WTC11 (cell line): ENCODE data around the gene RRP1.

Source experiments
- GABPB1 ChIP-seq: sonication (generic); formaldehyde crosslinking; IDR thresholded peaks from 2 replicates; pipeline ENCODE4 v1.8.1; 2023; ENCODE audit warnings: mild to moderate bottlenecking, missing genetic modification reagents
- MXD4 ChIP-seq: fragments of 250-450 bp; sonication (Bioruptor Pico); IDR thresholded peaks from 2 replicates; pipeline ENCODE4 v1.8.0; 2021; ENCODE audit warnings: mild to moderate bottlenecking, moderate library complexity, borderline replicate concordance
- NR3C1 ChIP-seq: sonication (generic); formaldehyde crosslinking; conservative IDR thresholded peaks from 2 replicates; pipeline ENCODE4 v1.8.1; 2023; ENCODE audit warnings: low read depth, mild to moderate bottlenecking, missing genetic modification reagents
- ZNF416 ChIP-seq: fragments of 250-450 bp; sonication (Bioruptor Pico); IDR thresholded peaks from 2 replicates; pipeline ENCODE4 v1.9.0; 2021; ENCODE audit warnings: mild to moderate bottlenecking, inconsistent platforms
- TF ChIP-seq, protein P1 (sequence below): sonication (generic); formaldehyde crosslinking; IDR thresholded peaks from 2 replicates; pipeline ENCODE4 v1.8.1; 2023; ENCODE audit warnings: mild to moderate bottlenecking, moderate library complexity, missing genetic modification reagents
- TF ChIP-seq, protein P2 (sequence below): fragments of 200-600 bp; IDR thresholded peaks from 2 replicates; pipeline ENCODE4 v1.8.0; 2022; ENCODE audit warnings: antibody characterized with exemption
- TF ChIP-seq, protein P3 (sequence below): sonication (generic); formaldehyde crosslinking; IDR thresholded peaks from 2 replicates; pipeline ENCODE4 v1.8.1; 2023; ENCODE audit warnings: mild to moderate bottlenecking, missing genetic modification reagents, moderate library complexity
- TF ChIP-seq, protein P4 (sequence below): sonication (generic); formaldehyde crosslinking; IDR thresholded peaks from 2 replicates; pipeline ENCODE4 v1.8.1; 2022; ENCODE audit warnings: low read depth, mild to moderate bottlenecking, moderate library complexity, missing genetic modification reagents, borderline replicate concordance

DNA sequence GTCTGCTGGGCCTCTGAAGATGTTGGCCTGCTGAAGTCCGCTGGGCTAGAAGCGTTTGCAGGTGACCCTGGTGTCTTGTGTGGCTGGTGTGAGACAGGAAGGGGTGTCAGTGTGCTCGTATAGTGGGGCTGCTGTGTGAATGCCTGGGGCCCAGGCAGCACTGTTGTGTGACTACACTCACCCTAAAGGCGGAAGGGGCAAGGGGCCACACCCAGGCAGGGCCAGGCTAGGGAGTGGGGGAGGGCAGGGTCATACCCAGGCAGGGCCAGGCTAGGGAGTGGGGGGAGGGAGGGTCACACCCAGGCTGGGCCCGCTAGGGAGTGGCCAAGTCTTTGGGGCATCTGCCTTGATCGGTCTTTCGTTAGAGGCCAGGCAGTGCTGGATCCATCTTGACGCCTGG, 45.4 kb upstream of the RRP1 start:
- TF ChIP-seq NR3C1 (no peak), GABPB1 (CRISPR knock-in tag) (no peak), ZNF416 (CRISPR knock-in tag) (no peak), MXD4 (CRISPR knock-in tag) (no peak)
- TF ChIP-seq, protein P1, sequence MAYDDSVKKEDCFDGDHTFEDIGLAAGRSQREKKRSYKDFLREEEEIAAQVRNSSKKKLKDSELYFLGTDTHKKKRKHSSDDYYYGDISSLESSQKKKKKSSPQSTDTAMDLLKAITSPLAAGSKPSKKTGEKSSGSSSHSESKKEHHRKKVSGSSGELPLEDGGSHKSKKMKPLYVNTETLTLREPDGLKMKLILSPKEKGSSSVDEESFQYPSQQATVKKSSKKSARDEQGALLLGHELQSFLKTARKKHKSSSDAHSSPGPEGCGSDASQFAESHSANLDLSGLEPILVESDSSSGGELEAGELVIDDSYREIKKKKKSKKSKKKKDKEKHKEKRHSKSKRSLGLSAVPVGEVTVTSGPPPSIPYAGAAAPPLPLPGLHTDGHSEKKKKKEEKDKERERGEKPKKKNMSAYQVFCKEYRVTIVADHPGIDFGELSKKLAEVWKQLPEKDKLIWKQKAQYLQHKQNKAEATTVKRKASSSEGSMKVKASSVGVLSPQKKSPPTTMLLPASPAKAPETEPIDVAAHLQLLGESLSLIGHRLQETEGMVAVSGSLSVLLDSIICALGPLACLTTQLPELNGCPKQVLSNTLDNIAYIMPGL (CRISPR knock-in tag), result no peak
- TF ChIP-seq, protein P2, sequence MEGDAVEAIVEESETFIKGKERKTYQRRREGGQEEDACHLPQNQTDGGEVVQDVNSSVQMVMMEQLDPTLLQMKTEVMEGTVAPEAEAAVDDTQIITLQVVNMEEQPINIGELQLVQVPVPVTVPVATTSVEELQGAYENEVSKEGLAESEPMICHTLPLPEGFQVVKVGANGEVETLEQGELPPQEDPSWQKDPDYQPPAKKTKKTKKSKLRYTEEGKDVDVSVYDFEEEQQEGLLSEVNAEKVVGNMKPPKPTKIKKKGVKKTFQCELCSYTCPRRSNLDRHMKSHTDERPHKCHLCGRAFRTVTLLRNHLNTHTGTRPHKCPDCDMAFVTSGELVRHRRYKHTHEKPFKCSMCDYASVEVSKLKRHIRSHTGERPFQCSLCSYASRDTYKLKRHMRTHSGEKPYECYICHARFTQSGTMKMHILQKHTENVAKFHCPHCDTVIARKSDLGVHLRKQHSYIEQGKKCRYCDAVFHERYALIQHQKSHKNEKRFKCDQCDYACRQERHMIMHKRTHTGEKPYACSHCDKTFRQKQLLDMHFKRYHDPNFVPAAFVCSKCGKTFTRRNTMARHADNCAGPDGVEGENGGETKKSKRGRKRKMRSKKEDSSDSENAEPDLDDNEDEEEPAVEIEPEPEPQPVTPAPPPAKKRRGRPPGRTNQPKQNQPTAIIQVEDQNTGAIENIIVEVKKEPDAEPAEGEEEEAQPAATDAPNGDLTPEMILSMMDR, result no peak
- TF ChIP-seq, protein P3, sequence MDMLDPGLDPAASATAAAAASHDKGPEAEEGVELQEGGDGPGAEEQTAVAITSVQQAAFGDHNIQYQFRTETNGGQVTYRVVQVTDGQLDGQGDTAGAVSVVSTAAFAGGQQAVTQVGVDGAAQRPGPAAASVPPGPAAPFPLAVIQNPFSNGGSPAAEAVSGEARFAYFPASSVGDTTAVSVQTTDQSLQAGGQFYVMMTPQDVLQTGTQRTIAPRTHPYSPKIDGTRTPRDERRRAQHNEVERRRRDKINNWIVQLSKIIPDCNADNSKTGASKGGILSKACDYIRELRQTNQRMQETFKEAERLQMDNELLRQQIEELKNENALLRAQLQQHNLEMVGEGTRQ (CRISPR knock-in tag), result no peak
- TF ChIP-seq, protein P4, sequence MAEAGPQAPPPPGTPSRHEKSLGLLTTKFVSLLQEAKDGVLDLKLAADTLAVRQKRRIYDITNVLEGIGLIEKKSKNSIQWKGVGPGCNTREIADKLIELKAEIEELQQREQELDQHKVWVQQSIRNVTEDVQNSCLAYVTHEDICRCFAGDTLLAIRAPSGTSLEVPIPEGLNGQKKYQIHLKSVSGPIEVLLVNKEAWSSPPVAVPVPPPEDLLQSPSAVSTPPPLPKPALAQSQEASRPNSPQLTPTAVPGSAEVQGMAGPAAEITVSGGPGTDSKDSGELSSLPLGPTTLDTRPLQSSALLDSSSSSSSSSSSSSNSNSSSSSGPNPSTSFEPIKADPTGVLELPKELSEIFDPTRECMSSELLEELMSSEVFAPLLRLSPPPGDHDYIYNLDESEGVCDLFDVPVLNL (CRISPR knock-in tag), result no peak
